NCI-H526 treated with DMSO at 0.1 percent for 48 hours (cell line): ENCODE data around the gene TACC2.
A peak's percentile ranks its signal among the peaks of the same experiment; 100 is the strongest.

ENCODE experiments used
- DNase-seq: peaks from one replicate; lab custom pipeline; 2025; lab: John Stamatoyannopoulos, UW

The TACC2 gene

GRCh38 chr10:122295451-122295809 is 306.5 kb downstream of the TACC2 start:
- DNase-seq: no peak

GRCh38 chr10:122296363-122297120 is 307.6 kb downstream of the TACC2 start:
- no peak for DNase-seq

- no peak for DNase-seq
These were observed 308.6 kb downstream of the TACC2 start for GRCh38 chr10:122297583-122297982.

- DNase-seq: no peak
These were observed 309.2 kb downstream of the TACC2 start for GRCh38 chr10:122298206-122298597.

DNA sequence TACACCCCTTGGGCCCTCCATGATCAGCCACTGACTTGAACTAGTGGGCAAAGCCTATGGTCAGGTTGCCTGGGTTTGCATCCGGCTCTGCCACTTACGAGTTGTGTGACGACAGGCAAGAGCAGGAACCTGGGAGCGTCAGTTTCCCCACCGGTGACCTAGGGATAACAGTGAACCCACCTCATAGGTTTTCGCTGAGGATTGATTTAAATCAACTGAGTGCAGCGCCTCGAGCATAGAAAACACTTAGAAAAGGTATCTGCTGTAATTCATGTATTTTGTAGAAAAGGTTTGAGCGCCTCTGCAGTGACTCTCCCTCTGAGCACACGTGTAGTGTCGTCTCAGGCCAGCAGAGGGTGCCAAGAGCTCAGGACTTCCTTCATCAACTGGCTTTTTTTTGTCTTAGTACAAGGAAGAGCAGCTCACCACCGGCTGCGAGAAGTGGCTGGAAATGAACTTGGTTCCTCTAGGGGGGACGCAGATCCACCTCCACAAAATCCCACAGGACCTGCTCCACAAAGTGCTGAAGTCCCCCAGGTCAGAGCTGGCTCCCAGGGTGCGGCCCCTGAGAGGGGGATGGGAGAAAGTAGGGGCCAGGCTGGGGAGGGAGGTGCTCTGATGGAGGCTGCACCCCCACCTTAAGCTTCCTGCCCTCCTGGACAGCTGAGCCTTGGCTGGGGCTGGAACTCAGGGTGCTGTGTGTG is 309.8 kb downstream of the TACC2 start:
- DNase-seq: peak; percentile 39

DNA sequence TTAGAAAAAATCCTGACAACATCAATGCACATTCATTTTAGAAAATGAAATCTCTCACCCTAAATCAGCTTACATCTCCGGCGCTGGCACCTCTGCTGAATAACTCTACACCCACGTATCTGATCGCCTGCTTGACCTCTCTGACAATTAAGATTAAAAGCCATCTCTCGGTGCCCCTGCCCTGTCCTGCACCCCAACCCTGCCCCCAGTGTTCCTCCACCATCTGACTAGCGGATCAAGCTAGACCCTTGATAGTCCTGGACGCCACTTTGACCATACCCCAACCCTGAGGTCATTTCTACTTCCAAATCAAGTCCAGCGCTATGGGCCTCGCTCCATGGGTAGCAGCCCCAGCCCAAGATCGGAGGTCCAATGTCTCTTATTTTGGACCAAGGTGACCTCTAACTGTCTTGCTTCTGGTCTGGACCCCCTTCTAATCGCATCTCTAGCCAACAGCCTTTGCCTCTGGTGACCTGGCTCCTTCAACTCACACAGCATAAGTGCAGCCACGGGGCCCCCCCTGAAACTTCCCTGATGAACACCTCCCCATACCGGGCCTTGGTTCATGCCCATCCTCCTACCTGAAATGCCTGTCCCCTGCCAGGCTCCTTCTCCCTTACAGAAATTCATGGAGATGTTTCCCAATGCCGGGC is 310.6 kb downstream of the TACC2 start:
- DNase-seq: no peak

GRCh38 chr10:122301055-122301810 is 312.3 kb downstream of the TACC2 start:
- no peak for DNase-seq

GRCh38 chr10:122301811-122302115 is 312.8 kb downstream of the TACC2 start:
- DNase-seq: no peak

- DNase-seq: no peak
These were observed 313.4 kb downstream of the TACC2 start for GRCh38 chr10:122302315-122302714.

DNA sequence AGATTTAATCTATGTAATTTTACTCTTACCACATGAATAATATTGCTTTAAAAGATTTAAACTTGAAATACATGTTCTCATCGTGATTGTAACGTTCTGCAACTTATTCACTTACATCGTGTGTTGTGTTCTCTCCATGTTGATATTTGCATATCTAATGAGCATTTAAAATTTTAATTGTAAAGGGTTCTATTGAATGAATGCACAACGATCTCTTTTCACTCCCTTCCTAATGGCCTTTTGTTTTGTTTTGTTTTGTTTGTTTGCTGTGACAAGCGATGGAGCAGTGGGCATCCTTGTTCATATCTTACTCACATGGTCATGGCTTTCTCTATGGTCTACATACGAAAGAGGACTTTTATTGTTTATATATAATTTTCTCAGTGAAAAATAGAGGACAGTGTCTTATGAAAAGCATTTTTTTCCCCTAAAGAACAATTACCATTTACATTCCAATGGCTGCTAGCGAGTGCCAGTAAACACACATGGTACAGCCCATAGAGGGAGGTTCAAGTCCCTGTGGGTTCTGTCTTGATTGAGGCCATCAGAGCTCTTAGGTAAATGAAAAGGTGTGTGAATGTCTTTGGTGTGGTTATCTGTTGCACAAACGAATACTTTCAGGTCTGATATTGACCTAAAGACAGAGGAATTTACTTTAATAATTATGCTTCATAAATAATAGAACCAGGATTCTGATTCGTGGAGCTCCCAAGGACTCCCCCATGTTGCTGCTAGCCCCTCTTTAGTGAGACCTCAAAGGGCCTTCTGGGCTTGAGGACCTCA is 314.5 kb downstream of the TACC2 start:
- DNase-seq: no peak
